GM18861 (cell line): ENCODE measurements around the gene ZNRF1.

Source experiments
- ATAC-seq: cut with Tn5 transposase; IDR thresholded peaks from one replicate; pipeline ENCODE4 v1.9.1; 2021; ENCODE audit not compliant: unreplicated experiment

Gene ZNRF1

GRCh38 chr16:75058806-75059205, 60.0 kb downstream of the ZNRF1 start:
- ATAC-seq, result no peak

GRCh38 chr16:75059411-75059810, 60.6 kb downstream of the ZNRF1 start:
- no peak for ATAC-seq

- no peak for ATAC-seq
Measured at GRCh38 chr16:75060723-75061122, 61.9 kb downstream of the ZNRF1 start.

- ATAC-seq, result no peak
Measured at GRCh38 chr16:75061669-75062068, 62.8 kb downstream of the ZNRF1 start.

- ATAC-seq, result no peak
Measured at GRCh38 chr16:75062135-75062975, 63.5 kb downstream of the ZNRF1 start.

- no peak for ATAC-seq
Measured at GRCh38 chr16:75062976-75063346, 64.1 kb downstream of the ZNRF1 start.

GRCh38 chr16:75063549-75064088, 64.8 kb downstream of the ZNRF1 start:
- no peak for ATAC-seq

GRCh38 chr16:75064403-75065148, 65.8 kb downstream of the ZNRF1 start:
- no peak for ATAC-seq

GRCh38 chr16:75065149-75065505, 66.3 kb downstream of the ZNRF1 start:
- no peak for ATAC-seq

- no peak for ATAC-seq
Measured at GRCh38 chr16:75065521-75066149, 66.8 kb downstream of the ZNRF1 start.

GRCh38 chr16:75066861-75067447, 68.1 kb downstream of the ZNRF1 start:
- ATAC-seq, result no peak

- no peak for ATAC-seq
Measured at GRCh38 chr16:75068085-75069031, 69.5 kb downstream of the ZNRF1 start.

GRCh38 chr16:75070012-75070841, 71.4 kb downstream of the ZNRF1 start:
- no peak for ATAC-seq

- no peak for ATAC-seq
Measured at GRCh38 chr16:75071621-75072020, 72.8 kb downstream of the ZNRF1 start.

GRCh38 chr16:75072239-75072947, 73.6 kb downstream of the ZNRF1 start:
- ATAC-seq, result no peak

- no peak for ATAC-seq
Measured at GRCh38 chr16:75073545-75074303, 74.9 kb downstream of the ZNRF1 start.

- ATAC-seq, result no peak
Measured at GRCh38 chr16:75074304-75074793, 75.5 kb downstream of the ZNRF1 start.
